PC-3 (cell line): ENCODE measurements around the gene ABL1. TPM values are rescaled to one million over a fixed set of nuclear protein-coding genes. Genes with fewer than 3 reads are reported as not detected.

Experiments used
- ATAC-seq: fragments of 200-7000 bp; cut with Tn5 transposase; 2 replicates; pipeline ENCODE4 v1.9.1; 2020; ENCODE audit warnings: mild to moderate bottlenecking, moderate library complexity
- BruUV-seq: library from RNA; stranded (reverse); fragments of 400-500 nt; replicated peaks from 2 replicates; lab custom pipeline; 2021; lab: Mats Ljungman, UMichigan
- CTCF ChIA-PET: fragments of 300-600 bp; sonication (Branson Sonifier 250); formaldehyde crosslinking; loops from one replicate; lab custom pipeline; 2022; ENCODE audit warnings: antibody characterized with exemption; lab: Charles Lee
- POLR2A ChIA-PET: fragments of 300-600 bp; sonication (Branson Sonifier 250); formaldehyde crosslinking; loops from one replicate; lab custom pipeline; 2022; ENCODE audit warnings: antibody characterized with exemption; ENCODE audit not compliant: unreplicated experiment; lab: Charles Lee
- DNase-seq: peaks from one replicate; pipeline ENCODE4 v3.0.0-alpha.2; 2015
- H2AFZ ChIP-seq: fragments of 300-600 bp; sonication (generic); 2 replicates; pipeline ENCODE4 v1.6.0; 2016; ENCODE audit warnings: antibody characterized with exemption, low read length
- H3F3A ChIP-seq: fragments of 300-600 bp; sonication (generic); one replicate; pipeline ENCODE4 v1.6.0; 2017; ENCODE audit warnings: antibody characterized with exemption, low read length, control low read depth, mild to moderate bottlenecking; ENCODE audit not compliant: unreplicated experiment
- H3K27ac ChIP-seq: fragments of 300-600 bp; sonication (generic); 2 replicates; pipeline ENCODE4 v1.5.1; 2016; ENCODE audit warnings: mild to moderate bottlenecking, low read length
- H3K27me3 ChIP-seq: fragments of 300-600 bp; sonication (generic); 2 replicates; pipeline ENCODE4 v1.6.1; 2016; ENCODE audit warnings: low read length, mixed read lengths
- H3K36me3 ChIP-seq: fragments of 300-600 bp; sonication (generic); 2 replicates; pipeline ENCODE4 v1.6.1; 2016; ENCODE audit warnings: low read depth, mixed run types, low read length, mixed read lengths
- H3K4me1 ChIP-seq: fragments of 300-600 bp; sonication (generic); 2 replicates; pipeline ENCODE4 v1.5.1; 2016; ENCODE audit warnings: low read length; ENCODE audit not compliant: insufficient read depth
- H3K4me2 ChIP-seq: fragments of 300-600 bp; sonication (generic); 2 replicates; pipeline ENCODE4 v1.6.0; 2016; ENCODE audit warnings: low read length
- H3K4me3 ChIP-seq: fragments of 300-600 bp; sonication (generic); 2 replicates; pipeline ENCODE4 v1.5.1; 2016; ENCODE audit warnings: mild to moderate bottlenecking, low read length, mixed read lengths
- H3K79me2 ChIP-seq: fragments of 300-600 bp; sonication (generic); 2 replicates; pipeline ENCODE4 v1.6.1; 2017; ENCODE audit warnings: low read length, mixed read lengths
- H3K9ac ChIP-seq: fragments of 300-600 bp; sonication (generic); 2 replicates; pipeline ENCODE4 v1.6.0; 2016; ENCODE audit warnings: mild to moderate bottlenecking, low read length
- H3K9me2 ChIP-seq: fragments of 300-600 bp; sonication (generic); replicated peaks from 2 replicates; pipeline ENCODE4 v1.6.1; 2016; ENCODE audit warnings: mixed run types, low read length, mixed read lengths
- H3K9me3 ChIP-seq: fragments of 300-600 bp; sonication (generic); 2 replicates; pipeline ENCODE4 v1.6.1; 2016; ENCODE audit warnings: low read length, mixed read lengths
- H4K20me1 ChIP-seq: fragments of 300-600 bp; sonication (generic); 2 replicates; pipeline ENCODE4 v1.6.1; 2016; ENCODE audit warnings: low read length, mixed read lengths
- CTCF ChIP-seq: fragments of 300-600 bp; sonication (generic); conservative IDR thresholded peaks from 2 replicates; pipeline ENCODE4 v1.5.1; 2017; ENCODE audit warnings: antibody characterized with exemption, low read depth, mild to moderate bottlenecking, low read length
- EZH2 ChIP-seq: fragments of 300-600 bp; sonication (generic); IDR thresholded peaks from one replicate; pipeline ENCODE4 v1.6.1; 2017; ENCODE audit warnings: antibody characterized with exemption, mild to moderate bottlenecking, low read length; ENCODE audit not compliant: unreplicated experiment
- EZH2phosphoT487 ChIP-seq: fragments of 300-600 bp; sonication (generic); IDR thresholded peaks from 2 replicates; pipeline ENCODE4 v1.6.1; 2018; ENCODE audit warnings: mild to moderate bottlenecking, antibody characterized with exemption, low read length, borderline replicate concordance
- intact Hi-C: fragments of 100-400 bp; cut with micrococcal nuclease; formaldehyde crosslinking; loops from 2 replicates; pipeline ENCODE4 v1.9.0; 2023
- total RNA-seq: library from RNA; depleted of rRNA; stranded (reverse); fragments of >200 nt; gene quantifications from 2 replicates; pipeline ENCODE4 v1.2.3, GENCODE V29; 2014

ABL1 gene
- total RNA-seq, 1 experiment from 2014 or later, result 22.8 TPM

GRCh38 chr9:130902204-130903185 lies 67.4 kb downstream of the ABL1 start:
- H3F3A ChIP-seq, result no peaks in the 10 kb centered on the region
- CTCF ChIA-PET, result no interaction called here

GRCh38 chr9:130903194-130904069 lies 68.4 kb downstream of the ABL1 start:
- TF ChIP-seq CTCF (no peak), EZH2 (no peak), EZH2phosphoT487 (no peak)
- DNase-seq, result no peak
- CTCF ChIA-PET, result no interaction called here
- H3K4me3 ChIP-seq, result no peak overlapping the region
- intact Hi-C loops, result no loop called here
- H3K9ac ChIP-seq, result no peak overlapping the region
- no peaks in the 10 kb centered on the region for H3K36me3 ChIP-seq
- H3K9me2 ChIP-seq, result no peaks in the 10 kb centered on the region
- no peaks in the 10 kb centered on the region for H3K79me2 ChIP-seq
- no TSS peak for BruUV-seq
- no peaks in the 10 kb centered on the region for H3K27me3 ChIP-seq
- no peaks in the 10 kb centered on the region for H4K20me1 ChIP-seq
- H2AFZ ChIP-seq, result no peak overlapping the region
- no peaks in the 10 kb centered on the region for H3K9me3 ChIP-seq
- H3F3A ChIP-seq, result no peaks in the 10 kb centered on the region
- ATAC-seq, result no peak
- POLR2A ChIA-PET, result no interaction called here
- H3K27ac ChIP-seq, result no peak overlapping the region
- no peaks in the 10 kb centered on the region for H3K4me1 ChIP-seq
- H3K4me2 ChIP-seq, result no peak overlapping the region

More at GRCh38 chr9:130902204-130903185, 67.4 kb downstream of the ABL1 start:
- H3K4me3 ChIP-seq, result no peak overlapping the region
- no peak overlapping the region for H3K9ac ChIP-seq
- no peak for TF ChIP-seq EZH2
- TF ChIP-seq CTCF, result no peak
- TF ChIP-seq EZH2phosphoT487, result no peak
- H3K79me2 ChIP-seq, result no peaks in the 10 kb centered on the region
- H3K9me3 ChIP-seq, result no peaks in the 10 kb centered on the region
- H3K4me1 ChIP-seq, result no peaks in the 10 kb centered on the region
- POLR2A ChIA-PET, result no interaction called here
- no peaks in the 10 kb centered on the region for H3K36me3 ChIP-seq
- intact Hi-C loops, result no loop called here
- BruUV-seq, result no TSS peak
- H3K27ac ChIP-seq, result no peak overlapping the region
- no peak overlapping the region for H2AFZ ChIP-seq
- no peak for ATAC-seq
- no peaks in the 10 kb centered on the region for H3K9me2 ChIP-seq
- H3K27me3 ChIP-seq, result no peaks in the 10 kb centered on the region
- no peak overlapping the region for H3K4me2 ChIP-seq
- no peaks in the 10 kb centered on the region for H4K20me1 ChIP-seq
- no peak for DNase-seq
